Esophagus squamous epithelium (tissue), 4 donors: ENCODE results near the gene COL20A1.

Experiments used
- CTCF ChIP-seq, 6 experiments: fragments of 450-650 bp in 4 of 6; fragments of 200-600 bp in 2 of 6; sonication (generic) in 2 of 6; IDR thresholded peaks; one replicate each; pipeline ENCODE4 v1.5.1; 2016 to 2019; ENCODE audit warnings: antibody characterized with exemption in 6 of 6, mild to moderate bottlenecking in 4 of 6, moderate library complexity in 4 of 6
- POLR2A ChIP-seq, 4 donors: fragments of 450-650 bp; IDR thresholded peaks; one replicate each; pipeline ENCODE4 v1.6.1; 2017; ENCODE audit warnings: antibody characterized with exemption in 4 of 4, mild to moderate bottlenecking in 4 of 4, moderate library complexity in 3 of 4

DNA sequence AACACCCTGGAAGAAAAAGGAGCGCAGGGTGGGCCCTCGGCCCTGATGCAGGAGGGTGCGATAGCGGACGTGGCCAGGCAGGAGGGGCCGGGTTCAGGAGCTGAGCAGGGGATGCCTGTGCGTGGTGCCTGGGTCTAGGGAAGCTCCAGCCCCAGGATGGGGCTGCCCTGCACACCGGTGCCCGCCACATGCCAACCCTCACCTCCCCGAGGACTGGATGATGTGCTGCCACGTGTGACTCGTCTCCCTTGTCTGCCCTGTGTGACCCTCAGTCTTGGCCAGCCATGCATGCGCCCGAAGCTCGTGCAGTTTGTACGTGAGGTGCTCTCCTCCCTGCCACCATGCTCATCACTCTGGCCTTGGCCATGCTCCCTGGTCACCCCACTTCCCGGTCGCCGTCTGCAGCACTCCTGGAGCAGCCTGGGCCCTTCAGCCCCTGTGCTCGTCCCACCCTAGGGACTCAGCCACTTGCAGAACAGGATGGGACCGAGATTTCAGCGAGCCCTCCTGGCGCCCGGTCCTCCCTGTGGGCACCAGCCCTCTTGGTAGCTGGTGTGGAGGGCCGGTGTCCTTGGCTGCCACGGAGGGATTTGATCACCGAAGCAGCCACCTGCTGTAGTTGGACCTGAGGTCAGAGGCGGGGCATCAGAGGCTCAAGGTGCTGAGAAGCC, 4.3 kb upstream of the COL20A1 start:
- no peak for TF ChIP-seq CTCF (IDR thresholded peaks at IDR 0.05)
- no peak for TF ChIP-seq POLR2A (IDR thresholded peaks at IDR 0.05)
